IPS DF 19.7 (cell line): Measurements from ENCODE around the gene CTIF.

ENCODE experiments used
- DNase-seq: peaks from one replicate; pipeline ENCODE4 v3.0.0-alpha.2; 2013; ENCODE audit warnings: low read depth, low spot score

Gene CTIF

DNA sequence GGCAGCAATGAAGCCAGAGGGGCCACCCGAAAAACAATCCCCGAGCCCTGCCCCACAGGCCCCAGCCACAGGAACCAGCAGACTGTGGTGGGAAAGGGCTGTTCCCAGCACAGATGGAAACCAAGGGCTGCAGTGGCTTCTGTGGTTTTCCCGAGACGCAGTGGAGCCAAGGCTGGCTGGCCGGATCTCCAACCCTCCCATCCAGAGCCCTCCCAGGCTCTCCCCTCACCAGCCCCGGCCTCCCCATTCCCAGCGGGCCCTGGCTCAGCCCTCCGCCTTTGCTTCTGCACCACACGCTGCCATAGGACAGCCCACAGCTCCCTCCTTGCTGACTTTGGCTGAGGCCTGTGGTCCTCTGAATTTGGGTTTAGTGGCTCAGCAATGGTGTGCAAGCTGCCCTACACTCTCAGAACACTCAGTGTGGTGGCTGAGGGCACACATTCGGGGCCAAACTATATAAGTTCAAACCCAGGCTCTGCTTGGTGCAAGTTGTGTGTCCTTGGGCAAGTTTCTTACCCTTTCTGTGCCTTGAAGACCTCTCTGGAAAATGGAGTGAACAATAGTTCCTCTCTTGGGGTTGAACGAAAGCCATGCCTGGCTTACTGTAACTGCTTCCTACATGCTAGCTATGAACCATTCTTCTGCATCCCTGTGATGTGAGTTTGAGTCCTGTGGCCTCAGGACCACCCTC, 211.8 kb downstream of the CTIF start:
- no peak for DNase-seq

- no peak for DNase-seq
Observed at GRCh38 chr18:48751727-48752468, 213.1 kb downstream of the CTIF start.

- no peak for DNase-seq
Observed at GRCh38 chr18:48752478-48752877, 213.6 kb downstream of the CTIF start.

- DNase-seq, result no peak
Observed at GRCh38 chr18:48752928-48753327, 214.1 kb downstream of the CTIF start.

DNA sequence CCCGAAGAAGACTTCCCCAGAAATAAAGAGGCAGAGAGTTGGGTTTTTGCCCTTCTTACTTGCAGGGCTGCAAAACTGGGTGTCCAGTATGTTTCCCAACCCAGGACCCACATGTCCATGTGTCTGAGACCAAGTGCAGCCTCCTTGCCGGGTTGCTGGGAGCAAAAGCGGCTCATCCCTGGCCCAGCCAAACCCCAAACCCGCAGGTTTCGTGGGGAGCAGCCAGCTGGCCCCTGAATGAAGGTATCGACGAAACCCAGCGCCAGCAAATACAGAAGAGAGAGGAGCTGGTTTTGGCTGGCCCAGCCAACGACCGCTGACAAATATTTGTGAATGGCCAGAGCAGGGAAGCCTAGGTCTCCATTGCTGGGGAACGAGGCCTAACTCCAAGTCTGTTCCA, 214.9 kb downstream of the CTIF start:
- no peak for DNase-seq

- DNase-seq, result no peak
Observed at GRCh38 chr18:48754559-48754958, 215.7 kb downstream of the CTIF start.

- no peak for DNase-seq
Observed at GRCh38 chr18:48754993-48755473, 216.2 kb downstream of the CTIF start.

GRCh38 chr18:48756511-48757226, 217.8 kb downstream of the CTIF start:
- no peak for DNase-seq

- DNase-seq, result no peak
Observed at GRCh38 chr18:48757367-48757766, 218.5 kb downstream of the CTIF start.

DNA sequence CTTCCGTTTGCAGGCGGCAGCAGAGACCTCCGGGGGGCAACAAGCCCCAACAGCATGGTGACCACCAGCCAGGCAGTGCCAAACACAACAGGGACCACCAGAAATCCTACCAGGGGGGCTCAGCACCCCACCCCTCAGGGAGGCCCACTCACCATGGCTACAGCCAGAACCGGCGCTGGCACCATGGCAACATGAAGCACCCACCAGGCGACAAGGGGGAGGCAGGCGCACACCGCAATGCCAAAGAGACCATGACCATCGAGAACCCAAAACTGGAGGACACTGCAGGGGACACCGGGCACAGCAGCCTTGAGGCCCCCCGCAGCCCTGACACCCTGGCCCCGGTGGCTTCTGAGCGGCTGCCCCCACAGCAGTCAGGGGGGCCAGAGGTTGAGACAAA, 219.1 kb downstream of the CTIF start:
- DNase-seq, result no peak

- DNase-seq, result no peak
Observed at GRCh38 chr18:48761582-48761981, 222.8 kb downstream of the CTIF start.

- DNase-seq, result no peak
Observed at GRCh38 chr18:48762022-48762421, 223.2 kb downstream of the CTIF start.

- DNase-seq, result no peak
Observed at GRCh38 chr18:48762836-48763718, 224.2 kb downstream of the CTIF start.

GRCh38 chr18:48763719-48764100, 224.9 kb downstream of the CTIF start:
- DNase-seq, result no peak

- DNase-seq, result no peak
Observed at GRCh38 chr18:48765053-48765452, 226.2 kb downstream of the CTIF start.

DNA sequence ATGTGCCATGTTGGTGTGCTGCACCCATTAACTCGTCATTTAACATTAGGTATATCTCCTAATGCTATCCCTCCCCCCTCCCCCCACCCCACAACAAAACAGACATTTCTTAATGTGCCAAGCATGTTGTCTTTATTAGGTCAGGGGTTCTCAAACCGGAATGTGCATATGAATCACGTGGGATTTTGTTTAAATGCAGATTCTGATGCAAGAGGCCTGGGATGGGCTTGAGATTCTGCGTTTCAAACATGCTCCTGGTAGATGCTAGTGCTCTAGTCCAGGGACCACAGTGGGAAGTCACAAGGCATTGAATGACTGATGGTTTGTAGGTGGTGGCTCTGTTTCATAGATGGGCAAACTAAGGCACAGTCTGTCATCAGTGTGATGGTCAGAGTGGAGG, 227.2 kb downstream of the CTIF start:
- DNase-seq, result no peak

DNA sequence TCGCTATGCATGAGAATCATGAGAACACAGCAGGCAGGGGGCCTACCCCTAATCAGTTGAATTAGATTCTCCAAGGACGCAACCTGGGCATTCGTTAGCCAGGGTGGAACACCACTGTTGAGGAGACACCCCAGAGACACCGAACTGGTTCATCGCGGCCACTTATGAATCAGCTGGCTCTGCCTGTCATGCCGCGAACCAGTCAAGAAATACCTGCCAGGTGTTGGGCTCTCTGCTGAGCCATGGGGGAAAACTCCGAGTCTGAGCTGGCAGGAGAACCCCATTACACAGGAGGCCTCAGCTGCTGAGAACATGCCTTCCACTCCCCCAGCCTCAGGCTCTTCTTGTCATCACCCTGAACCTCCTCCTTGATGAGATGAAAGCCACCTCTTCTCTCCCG, 227.7 kb downstream of the CTIF start:
- DNase-seq, result no peak

GRCh38 chr18:48767090-48767690, 228.4 kb downstream of the CTIF start:
- no peak for DNase-seq

DNA sequence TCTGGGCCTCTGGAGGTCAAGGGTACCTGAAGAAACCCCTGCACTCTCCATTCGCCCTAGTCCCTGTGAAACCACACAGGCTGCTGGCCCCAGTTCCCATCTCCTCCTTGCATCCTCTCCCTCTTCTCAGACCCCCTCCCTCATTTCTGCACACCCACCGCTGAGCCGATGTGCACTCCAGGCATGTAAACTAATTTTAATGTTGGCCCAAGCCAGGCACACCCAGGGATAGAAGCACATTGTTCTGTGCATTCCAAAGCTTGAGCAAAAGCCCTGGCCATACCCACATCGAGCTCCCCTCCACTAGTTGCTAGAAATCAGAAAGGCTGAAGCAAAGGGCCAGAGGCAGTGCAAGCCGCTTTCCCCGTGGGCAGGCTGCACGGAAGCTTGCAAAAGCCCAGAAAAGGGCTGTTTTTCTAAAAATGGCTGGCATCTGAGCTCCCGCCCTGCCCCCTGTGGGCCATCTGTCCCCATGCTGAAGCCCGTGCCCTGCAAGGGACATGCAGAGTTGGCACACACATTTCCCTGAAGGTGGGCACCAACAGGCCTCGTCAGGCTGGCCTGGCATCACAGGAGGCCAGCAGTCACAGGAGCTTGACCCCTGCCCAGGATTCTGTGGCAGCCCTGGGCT, 230.3 kb downstream of the CTIF start:
- no peak for DNase-seq

DNA sequence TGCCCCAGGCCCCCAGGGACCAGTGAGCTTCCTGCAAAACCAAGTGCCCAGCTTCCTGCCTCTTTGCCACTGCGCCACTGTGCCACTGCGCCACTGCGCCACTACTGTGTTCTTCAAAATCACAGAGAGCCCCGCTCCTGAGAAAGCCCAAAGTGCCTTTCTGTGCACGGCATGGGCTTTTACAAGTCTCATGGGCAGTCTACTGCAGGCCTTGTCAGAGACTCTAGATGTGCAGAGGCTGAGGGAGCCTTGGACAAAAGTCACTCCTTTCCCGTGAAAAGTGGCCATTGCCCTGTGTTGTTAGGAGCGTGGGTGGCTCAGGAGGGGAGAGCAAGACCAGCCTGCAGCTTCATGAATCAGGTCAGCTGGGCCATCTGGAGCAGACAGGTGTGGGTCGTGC, 231.4 kb downstream of the CTIF start:
- DNase-seq, result no peak
